GM19438 (cell line): ENCODE results near the gene TBC1D22B.
A peak's percentile ranks its signal among the peaks of the same experiment; 100 is the strongest.

Source experiments
- ATAC-seq: cut with Tn5 transposase; IDR thresholded peaks from one replicate; pipeline ENCODE4 v1.9.1; 2021; ENCODE audit warnings: low read depth; ENCODE audit not compliant: unreplicated experiment

TBC1D22B gene

DNA sequence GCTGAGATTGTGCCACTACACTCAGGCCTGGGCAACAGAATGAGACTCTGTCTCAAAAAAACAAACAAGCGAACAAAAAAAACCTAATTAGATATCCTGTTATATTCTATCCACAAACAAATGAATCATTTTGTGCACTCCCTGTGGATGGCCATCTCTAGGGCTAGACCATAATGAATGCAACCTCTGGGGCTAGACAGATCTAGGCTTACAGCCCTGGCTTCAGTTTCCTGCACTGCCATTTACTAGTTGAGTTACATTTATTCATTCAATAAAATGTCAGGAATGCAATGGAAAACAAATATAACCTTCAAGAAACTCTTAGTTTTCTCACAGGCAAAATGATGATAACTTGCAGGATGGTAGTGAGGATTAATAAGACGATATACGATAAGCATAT lies 89.6 kb downstream of the TBC1D22B start:
- ATAC-seq = no peak

DNA sequence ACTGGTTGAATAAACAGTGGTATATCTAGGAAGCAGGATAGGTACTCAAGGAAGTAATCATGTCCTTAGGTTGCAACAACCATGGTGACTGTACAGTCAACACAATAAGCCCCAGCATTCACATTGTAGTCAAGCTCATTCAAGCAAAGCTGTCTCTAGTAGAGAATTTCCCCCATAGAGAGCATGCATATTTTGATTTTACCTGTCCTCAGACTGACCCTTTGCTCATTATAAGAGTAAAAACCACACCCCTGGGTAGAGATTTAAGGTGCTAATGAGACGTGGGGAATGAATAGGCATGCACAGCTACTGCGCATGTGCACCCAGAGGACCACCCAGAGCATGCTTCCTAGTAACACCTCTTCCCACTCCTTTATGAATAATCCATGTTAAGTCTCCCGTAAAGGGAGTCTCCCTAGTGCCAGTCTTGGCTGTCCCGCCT lies 90.1 kb downstream of the TBC1D22B start:
- ATAC-seq = no peak

GRCh38 chr6:37351027-37351426 lies 93.5 kb downstream of the TBC1D22B start:
- ATAC-seq = no peak

- ATAC-seq = no peak
Observed at GRCh38 chr6:37352384-37352783, 94.8 kb downstream of the TBC1D22B start.

DNA sequence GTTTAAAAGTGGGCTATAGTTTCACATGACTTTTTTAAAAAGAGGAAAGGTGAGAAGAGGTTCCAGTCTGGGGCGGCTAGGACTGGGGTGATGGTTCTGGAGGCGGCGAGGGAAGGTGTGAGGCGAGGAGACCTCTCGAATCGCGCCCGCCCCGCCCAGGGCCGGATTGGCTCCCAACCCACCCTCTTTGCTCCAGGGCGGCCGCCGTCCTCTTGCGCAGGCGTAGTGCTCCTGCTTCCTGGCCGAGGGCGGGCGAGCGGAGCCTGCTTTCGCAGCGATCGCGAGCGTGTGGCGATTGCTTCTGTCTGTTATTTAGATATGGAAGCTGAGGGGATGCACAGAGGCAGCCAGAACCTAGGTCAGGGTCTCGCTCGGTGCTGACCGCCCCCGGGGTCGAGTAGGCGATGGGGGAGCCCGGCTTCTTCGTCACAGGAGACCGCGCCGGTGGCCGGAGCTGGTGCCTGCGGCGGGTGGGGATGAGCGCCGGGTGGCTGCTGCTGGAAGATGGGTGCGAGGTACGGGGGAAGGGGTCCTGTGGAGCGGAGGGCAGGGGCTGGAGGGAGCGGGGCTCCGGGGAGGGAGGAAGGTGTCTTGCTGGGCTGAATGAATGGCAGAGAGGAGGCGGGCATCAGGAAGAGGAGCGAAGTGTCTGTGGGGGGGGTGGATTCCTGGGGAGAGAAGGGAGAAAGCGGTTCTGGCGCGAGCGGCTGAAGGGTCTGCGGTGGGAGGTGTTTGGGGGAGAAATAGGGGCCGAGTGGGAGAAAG lies 96.4 kb downstream of the TBC1D22B start, which contains the start of gene RNF8:
Gene RNF8 (plus strand): TSS at position 223 of the 765 bp plus-strand sequence. CDS start 182 bp downstream, at position 405.
- peak; percentile 96 for ATAC-seq

GRCh38 chr6:37354526-37355384 lies 97.2 kb downstream of the TBC1D22B start:
- no peak for ATAC-seq

DNA sequence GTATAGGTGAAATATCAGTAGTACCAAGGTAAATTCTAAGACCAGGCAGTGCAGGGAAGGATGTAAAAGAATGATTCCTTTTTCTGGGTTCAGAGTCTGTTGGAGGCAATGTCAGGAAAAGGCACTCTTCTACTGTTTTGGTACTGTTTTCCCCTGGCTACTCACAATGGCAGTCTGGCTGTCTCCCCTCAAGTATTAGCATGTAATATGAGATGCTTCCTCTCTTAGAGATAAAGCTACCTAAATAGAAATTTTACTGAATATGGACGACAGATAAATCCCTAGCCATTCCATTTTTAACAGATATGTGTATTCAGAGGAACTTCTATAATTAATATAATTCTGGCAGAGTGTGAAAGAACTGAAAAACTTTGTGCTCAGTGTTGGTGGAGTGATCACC lies 99.7 kb downstream of the TBC1D22B start:
- no peak for ATAC-seq

DNA sequence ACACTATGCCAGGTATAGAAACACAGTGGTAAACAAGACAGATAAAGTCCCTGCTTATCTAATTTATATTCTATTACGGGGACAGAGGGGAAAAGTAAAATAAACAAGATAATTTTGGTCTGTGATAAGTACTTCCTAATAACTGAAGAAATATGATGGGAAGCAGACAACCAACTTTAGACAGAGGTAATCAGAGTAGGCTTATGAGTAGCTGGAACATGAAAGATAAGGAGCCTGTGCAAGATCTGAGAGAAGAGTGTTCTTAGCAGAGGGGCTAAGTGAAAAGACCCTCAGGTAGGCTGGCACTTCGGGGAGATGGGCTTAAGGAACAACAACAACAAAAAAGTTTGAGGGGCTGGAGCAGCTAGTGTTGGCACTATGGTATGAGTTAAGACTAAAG lies 100.3 kb downstream of the TBC1D22B start:
- ATAC-seq = no peak

DNA sequence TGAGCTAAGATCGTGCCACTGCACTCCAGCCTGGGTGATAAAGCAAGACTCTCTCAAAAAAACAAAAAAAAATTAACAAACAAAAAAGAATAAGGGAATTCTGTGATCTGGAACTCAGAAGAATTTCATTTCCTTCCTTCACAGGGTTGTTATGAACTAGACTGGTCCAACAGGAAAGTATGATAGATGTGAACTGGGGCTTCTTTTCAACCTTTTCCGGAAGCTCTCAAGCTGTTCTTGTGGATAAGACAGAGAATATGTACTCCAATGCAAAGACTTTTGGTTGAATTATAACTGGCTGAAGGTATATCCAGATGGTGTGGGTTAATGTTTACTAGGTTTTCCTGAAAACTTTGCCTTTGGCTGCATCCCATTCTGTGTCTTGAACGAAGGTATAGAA lies 101.5 kb downstream of the TBC1D22B start:
- ATAC-seq = no peak

GRCh38 chr6:37362101-37362828 lies 104.7 kb downstream of the TBC1D22B start:
- ATAC-seq = no peak

DNA sequence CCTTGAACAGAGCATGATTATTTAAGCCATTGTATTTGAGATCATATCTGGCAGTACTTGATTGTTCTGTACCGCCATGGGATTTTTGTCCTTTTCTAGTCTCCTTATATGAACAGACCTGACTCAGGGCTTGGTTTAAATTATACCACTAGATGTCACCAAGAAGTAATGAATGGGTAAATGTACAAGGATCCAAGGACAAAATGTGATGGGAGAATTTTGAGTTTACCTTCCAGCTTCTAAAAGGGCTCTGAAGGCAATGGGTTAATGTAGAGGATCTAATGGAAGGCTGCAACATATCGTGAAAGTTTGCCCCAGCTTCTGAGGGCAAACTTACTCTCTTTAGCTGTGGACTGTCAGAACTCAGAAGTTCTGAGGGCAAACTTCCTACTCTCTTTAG lies 108.2 kb downstream of the TBC1D22B start:
- ATAC-seq = no peak

DNA sequence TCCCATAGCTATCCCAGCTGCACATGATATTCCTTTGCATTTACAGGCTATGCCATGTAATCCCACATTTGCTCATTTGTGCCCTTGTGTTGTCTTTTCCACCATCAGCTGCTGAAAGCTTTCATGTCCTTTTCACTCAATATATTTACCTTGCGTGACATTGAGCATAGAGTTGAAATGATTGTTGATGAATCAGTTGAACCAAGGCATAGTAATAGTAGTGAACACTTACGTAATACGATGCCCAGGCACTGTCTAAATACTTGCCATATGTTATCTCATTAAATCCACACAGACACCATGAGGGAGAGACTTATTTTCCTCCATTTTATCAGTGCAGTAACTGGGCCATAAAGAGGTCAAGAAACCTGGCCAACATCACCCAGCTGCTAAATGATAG lies 109.3 kb downstream of the TBC1D22B start:
- no peak for ATAC-seq

DNA sequence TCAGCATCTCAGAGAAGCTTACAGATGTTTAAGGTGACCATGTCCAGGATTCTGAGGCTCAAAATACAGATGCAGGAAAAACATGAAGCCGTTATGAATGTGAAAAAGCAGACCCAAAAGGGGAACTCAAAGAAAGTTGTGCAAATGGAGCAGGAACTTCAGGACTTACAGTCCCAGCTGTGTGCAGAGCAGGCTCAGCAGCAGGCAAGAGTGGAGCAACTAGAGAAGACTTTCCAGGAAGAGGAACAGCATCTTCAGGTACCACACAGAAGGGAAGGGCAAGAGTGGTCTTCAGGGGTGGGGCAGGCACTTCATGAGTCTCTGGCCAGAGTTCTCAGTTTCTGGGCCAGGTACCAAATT lies 111.4 kb downstream of the TBC1D22B start:
- no peak for ATAC-seq

GRCh38 chr6:37369321-37370201 lies 112.0 kb downstream of the TBC1D22B start:
- ATAC-seq = no peak

- ATAC-seq = no peak
Observed at GRCh38 chr6:37371154-37372083, 113.8 kb downstream of the TBC1D22B start.

- ATAC-seq = no peak
Observed at GRCh38 chr6:37372116-37372515, 114.5 kb downstream of the TBC1D22B start.

GRCh38 chr6:37373822-37374471 lies 116.4 kb downstream of the TBC1D22B start:
- ATAC-seq = no peak

GRCh38 chr6:37375376-37375775 lies 117.8 kb downstream of the TBC1D22B start:
- no peak for ATAC-seq
